PFSK-1 (cell line): ENCODE results near the gene SFR1.

Experiments used
- FOXP2 ChIP-seq: optimal IDR thresholded peaks from 2 replicates; pipeline ENCODE3; 2011; ENCODE audit warnings: borderline replicate concordance, control low read depth, inconsistent platforms; ENCODE audit not compliant: insufficient read depth; ENCODE audit errors: extremely low read length, extremely low read depth
- POLR2AphosphoS5 ChIP-seq: IDR thresholded peaks from 2 replicates; pipeline ENCODE4 v1.6.1; 2012; ENCODE audit warnings: low read depth, mild to moderate bottlenecking, control low read depth, low read length, moderate library complexity
- SIN3A ChIP-seq: IDR thresholded peaks from 2 replicates; pipeline ENCODE4 v1.6.1; 2012; ENCODE audit warnings: mild to moderate bottlenecking, low read length, moderate library complexity, borderline replicate concordance; ENCODE audit not compliant: insufficient read depth
- TAF1 ChIP-seq: IDR thresholded peaks from 2 replicates; pipeline ENCODE4 v1.6.1; 2012; ENCODE audit warnings: low read length, control low read depth, borderline replicate concordance; ENCODE audit not compliant: insufficient read depth
- TF ChIP-seq, protein P1 (sequence below), 2 experiments: IDR thresholded peaks; 2 replicates each; pipeline versions ENCODE4 v1.6.1 to v1.8.0; 2011 to 2012; ENCODE audit warnings: low read depth in 2 of 2, low read length in 2 of 2, control low read depth in 1 of 2, inconsistent platforms in 1 of 2, mild to moderate bottlenecking in 1 of 2, moderate library complexity in 1 of 2; ENCODE audit not compliant: insufficient read depth in 1 of 2

DNA sequence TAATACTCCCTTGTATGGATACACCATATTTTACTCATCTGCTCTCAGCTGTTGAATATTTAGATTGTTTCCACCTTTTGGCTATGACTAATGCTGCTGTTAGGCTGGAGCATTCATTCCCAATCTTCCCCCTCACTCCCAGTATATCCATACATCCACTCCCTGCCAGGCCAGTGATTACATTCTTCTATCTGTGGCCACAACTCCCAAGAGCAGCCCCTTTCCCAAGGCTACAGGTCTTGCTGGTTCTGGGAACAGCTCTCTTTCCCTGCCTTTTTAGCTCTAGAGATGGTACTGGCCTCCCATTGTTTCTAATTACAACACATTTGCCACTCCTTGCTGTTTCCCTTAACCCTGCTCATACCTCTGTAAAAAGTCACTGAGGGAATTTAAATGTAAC is 28.2 kb downstream of the SFR1 start:
- TF ChIP-seq POLR2AphosphoS5 (no peak), TAF1 (no peak), SIN3A (no peak), FOXP2 (no peak)
- TF ChIP-seq, protein P1, sequence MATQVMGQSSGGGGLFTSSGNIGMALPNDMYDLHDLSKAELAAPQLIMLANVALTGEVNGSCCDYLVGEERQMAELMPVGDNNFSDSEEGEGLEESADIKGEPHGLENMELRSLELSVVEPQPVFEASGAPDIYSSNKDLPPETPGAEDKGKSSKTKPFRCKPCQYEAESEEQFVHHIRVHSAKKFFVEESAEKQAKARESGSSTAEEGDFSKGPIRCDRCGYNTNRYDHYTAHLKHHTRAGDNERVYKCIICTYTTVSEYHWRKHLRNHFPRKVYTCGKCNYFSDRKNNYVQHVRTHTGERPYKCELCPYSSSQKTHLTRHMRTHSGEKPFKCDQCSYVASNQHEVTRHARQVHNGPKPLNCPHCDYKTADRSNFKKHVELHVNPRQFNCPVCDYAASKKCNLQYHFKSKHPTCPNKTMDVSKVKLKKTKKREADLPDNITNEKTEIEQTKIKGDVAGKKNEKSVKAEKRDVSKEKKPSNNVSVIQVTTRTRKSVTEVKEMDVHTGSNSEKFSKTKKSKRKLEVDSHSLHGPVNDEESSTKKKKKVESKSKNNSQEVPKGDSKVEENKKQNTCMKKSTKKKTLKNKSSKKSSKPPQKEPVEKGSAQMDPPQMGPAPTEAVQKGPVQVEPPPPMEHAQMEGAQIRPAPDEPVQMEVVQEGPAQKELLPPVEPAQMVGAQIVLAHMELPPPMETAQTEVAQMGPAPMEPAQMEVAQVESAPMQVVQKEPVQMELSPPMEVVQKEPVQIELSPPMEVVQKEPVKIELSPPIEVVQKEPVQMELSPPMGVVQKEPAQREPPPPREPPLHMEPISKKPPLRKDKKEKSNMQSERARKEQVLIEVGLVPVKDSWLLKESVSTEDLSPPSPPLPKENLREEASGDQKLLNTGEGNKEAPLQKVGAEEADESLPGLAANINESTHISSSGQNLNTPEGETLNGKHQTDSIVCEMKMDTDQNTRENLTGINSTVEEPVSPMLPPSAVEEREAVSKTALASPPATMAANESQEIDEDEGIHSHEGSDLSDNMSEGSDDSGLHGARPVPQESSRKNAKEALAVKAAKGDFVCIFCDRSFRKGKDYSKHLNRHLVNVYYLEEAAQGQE (IDR thresholded peaks at IDR 0.05; ENCODE audit: insufficient read depth in 1 of 2, low read depth in 2 of 2, low read length in 2 of 2): no peak
